GM12801 (cell line): ENCODE data around the gene CPEB4.

Experiments
- CTCF ChIP-seq: IDR thresholded peaks from one replicate; pipeline ENCODE4 v1.5.1; 2011; ENCODE audit warnings: control low read depth; ENCODE audit not compliant: insufficient read length; ENCODE audit errors: extremely low read depth

Gene CPEB4

GRCh38 chr5:173903396-173904140 lies 15.4 kb downstream of the CPEB4 start:
- TF ChIP-seq CTCF, result no peak

- TF ChIP-seq CTCF, result no peak
These were observed 16.0 kb downstream of the CPEB4 start for GRCh38 chr5:173904151-173904550.

- no peak for TF ChIP-seq CTCF
These were observed 19.1 kb downstream of the CPEB4 start for GRCh38 chr5:173907284-173907683.

- TF ChIP-seq CTCF, result no peak
These were observed 19.7 kb downstream of the CPEB4 start for GRCh38 chr5:173907686-173908371.

- no peak for TF ChIP-seq CTCF
These were observed 21.1 kb downstream of the CPEB4 start for GRCh38 chr5:173909199-173909598.

- no peak for TF ChIP-seq CTCF
These were observed 22.1 kb downstream of the CPEB4 start for GRCh38 chr5:173910215-173910614.

- TF ChIP-seq CTCF, result no peak
These were observed 23.5 kb downstream of the CPEB4 start for GRCh38 chr5:173911623-173912022.
